Mesenchymal stem cell (in vitro differentiated cells and primary cell): ENCODE results near the gene OSM.

Experiments used
- DNase-seq: peaks from one replicate; pipeline ENCODE4 v3.0.0-alpha.2; 2013
- H2AFZ ChIP-seq: one replicate; pipeline ENCODE4 v1.6.1; 2013; ENCODE audit warnings: low read depth, mild to moderate bottlenecking, control low read depth, inconsistent platforms, low read length, moderate library complexity
- H2AK5ac ChIP-seq: 2 replicates; pipeline ENCODE4 v1.6.1; 2013; ENCODE audit warnings: low read length, moderate library complexity, mild to moderate bottlenecking, inconsistent platforms; ENCODE audit not compliant: severe bottlenecking
- H2BK120ac ChIP-seq: one replicate; pipeline ENCODE4 v1.6.1; 2013; ENCODE audit warnings: low read depth, mild to moderate bottlenecking, inconsistent platforms, low read length, moderate library complexity
- H2BK12ac ChIP-seq, 2 experiments: one replicate each; pipeline ENCODE4 v1.6.1; 2013; ENCODE audit warnings: inconsistent platforms in 2 of 2, low read length in 2 of 2, mild to moderate bottlenecking in 2 of 2, moderate library complexity in 2 of 2, control low read depth in 1 of 2
- H2BK15ac ChIP-seq: one replicate; pipeline ENCODE4 v1.6.1; 2013; ENCODE audit warnings: mild to moderate bottlenecking, low read depth, inconsistent platforms; ENCODE audit not compliant: poor library complexity, severe bottlenecking
- H2BK5ac ChIP-seq: 2 replicates; pipeline ENCODE4 v1.6.1; 2013; ENCODE audit warnings: low read depth, mild to moderate bottlenecking, low read length, control low read depth, inconsistent platforms; ENCODE audit not compliant: poor library complexity, severe bottlenecking
- H3K14ac ChIP-seq, 2 experiments: one replicate each; pipeline ENCODE4 v1.6.1; 2013; ENCODE audit warnings: inconsistent platforms in 2 of 2, low read length in 2 of 2, control low read depth in 1 of 2, mild to moderate bottlenecking in 1 of 2, moderate library complexity in 1 of 2
- H3K18ac ChIP-seq, 2 experiments: one replicate each; pipeline ENCODE4 v1.6.1; 2013; ENCODE audit warnings: inconsistent platforms in 2 of 2, low read length in 2 of 2, control low read depth in 1 of 2, low read depth in 1 of 2, mild to moderate bottlenecking in 1 of 2
- H3K23ac ChIP-seq, 2 experiments: one replicate each; pipeline ENCODE4 v1.6.1; 2013; ENCODE audit warnings: inconsistent platforms in 2 of 2, low read length in 2 of 2, mild to moderate bottlenecking in 2 of 2, moderate library complexity in 2 of 2, control low read depth in 1 of 2
- H3K27ac ChIP-seq: 2 replicates; pipeline ENCODE4 v1.5.1; 2013; ENCODE audit warnings: mild to moderate bottlenecking, moderate library complexity, low read length, control low read depth, inconsistent platforms; ENCODE audit not compliant: poor library complexity, severe bottlenecking
- H3K27me3 ChIP-seq, 2 experiments: 2 replicates each; pipeline versions ENCODE4 v1.6.1 to v1.7.0; 2013; ENCODE audit warnings: low read length in 2 of 2, mild to moderate bottlenecking in 2 of 2, moderate library complexity in 2 of 2, control low read depth in 1 of 2, inconsistent platforms in 1 of 2; ENCODE audit not compliant: control insufficient read depth in 1 of 2, insufficient read depth in 1 of 2
- H3K36me3 ChIP-seq, 2 experiments: 2 replicates each; pipeline versions ENCODE4 v1.6.1 to v1.7.0; 2013; ENCODE audit warnings: low read length in 2 of 2, control low read depth in 1 of 2, inconsistent platforms in 1 of 2, low read depth in 1 of 2, mild to moderate bottlenecking in 1 of 2; ENCODE audit not compliant: insufficient read depth in 2 of 2, control insufficient read depth in 1 of 2
- H3K4ac ChIP-seq, 2 experiments: one replicate each; pipeline ENCODE4 v1.6.1; 2013; ENCODE audit warnings: inconsistent platforms in 2 of 2, low read length in 2 of 2, mild to moderate bottlenecking in 2 of 2, moderate library complexity in 2 of 2, control low read depth in 1 of 2, low read depth in 1 of 2
- H3K4me1 ChIP-seq: 2 replicates; pipeline ENCODE4 v1.6.1; 2013; ENCODE audit warnings: low read depth, low read length, control low read depth; ENCODE audit not compliant: control insufficient read depth, insufficient read depth
- H3K4me2 ChIP-seq: 2 replicates; pipeline ENCODE4 v1.6.1; 2013; ENCODE audit warnings: low read length, mild to moderate bottlenecking, inconsistent platforms; ENCODE audit not compliant: poor library complexity, severe bottlenecking
- H3K4me3 ChIP-seq, 2 experiments: 2 replicates each; pipeline versions ENCODE4 v1.5.1 to v1.7.0; 2013; ENCODE audit warnings: low read length in 2 of 2, mild to moderate bottlenecking in 2 of 2, control low read depth in 1 of 2, low read depth in 1 of 2; ENCODE audit not compliant: insufficient read depth in 1 of 2
- H3K79me1 ChIP-seq: replicated peaks from 2 replicates; pipeline ENCODE4 v1.6.1; 2013; ENCODE audit warnings: mild to moderate bottlenecking, control low read depth, low read length, inconsistent platforms; ENCODE audit not compliant: poor library complexity, severe bottlenecking
- H3K9ac ChIP-seq: 2 replicates; pipeline ENCODE4 v1.7.0; 2013; ENCODE audit warnings: mild to moderate bottlenecking, low read length, moderate library complexity
- H3K9me3 ChIP-seq: 2 replicates; pipeline ENCODE4 v1.7.0; 2013; ENCODE audit warnings: mild to moderate bottlenecking, low read length; ENCODE audit not compliant: control insufficient read depth
- H4K8ac ChIP-seq: one replicate; pipeline ENCODE4 v1.6.1; 2013; ENCODE audit warnings: inconsistent platforms, mild to moderate bottlenecking, low read length, moderate library complexity
- H4K91ac ChIP-seq: one replicate; pipeline ENCODE4 v1.6.1; 2013; ENCODE audit warnings: mild to moderate bottlenecking, low read length, inconsistent platforms
- WGBS: methylation state at CpG from one replicate; pipeline ENCODE4 v1.1.7; 2013; ENCODE audit warnings: mixed read lengths; 5-methylcytosine and 5-hydroxymethylcytosine counted together

The OSM gene

DNA sequence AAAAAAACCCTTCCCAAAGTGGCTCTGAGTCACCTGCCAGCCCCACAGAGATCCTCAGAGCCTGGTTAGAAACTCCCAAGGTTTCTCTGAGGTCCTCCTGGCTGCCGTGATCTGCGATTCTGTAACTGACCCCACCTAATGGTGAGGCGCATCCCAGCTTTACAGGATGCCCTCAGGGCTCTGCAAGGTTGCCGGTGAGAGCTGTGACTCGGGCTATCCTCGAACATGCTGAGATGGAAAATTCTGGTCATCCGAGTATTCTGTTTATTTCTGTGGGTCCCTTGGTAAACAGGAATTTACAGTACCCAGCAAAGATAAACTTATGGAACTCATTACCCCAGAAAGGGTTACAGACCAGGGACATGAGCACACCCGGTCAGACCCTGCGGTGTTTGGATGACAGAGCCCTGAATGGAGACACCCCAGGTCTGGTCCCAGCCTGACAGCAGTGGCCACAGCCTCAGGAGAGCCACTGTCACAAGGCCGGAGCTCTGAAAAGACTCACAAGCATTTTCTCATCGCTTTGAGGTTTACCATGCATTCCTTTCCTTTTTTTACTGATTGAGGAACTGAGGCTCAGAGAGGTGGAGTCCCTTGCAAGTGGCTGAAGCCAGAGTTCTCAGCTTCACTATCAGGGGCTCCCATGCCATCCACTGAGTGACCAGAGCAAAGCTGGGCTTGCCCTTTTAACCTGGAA, 42.3 kb downstream of the OSM start:
- H3K9me3 ChIP-seq: peaks cover 3% of the 10 kb centered on the region
- peak overlapping the region; percentile 92 for H2AK5ac ChIP-seq
- H4K8ac ChIP-seq: peak overlapping the region; percentile 27
- no peak overlapping the region for H2BK5ac ChIP-seq
- H3K14ac ChIP-seq: no peak overlapping the region
- H3K4me2 ChIP-seq: no peak overlapping the region
- no peak overlapping the region for H3K4me3 ChIP-seq
- no peak overlapping the region for H2AFZ ChIP-seq
- peaks cover 0 to 41% of the 10 kb centered on the region in 2 experiments for H3K27me3 ChIP-seq
- peak; percentile 92 for DNase-seq
- peak overlapping the region; percentile 58 for H3K27ac ChIP-seq
- peaks cover 25% of the 10 kb centered on the region for H3K4me1 ChIP-seq
- H3K36me3 ChIP-seq: no peaks in the 10 kb centered on the region
- H3K4ac ChIP-seq: no peak overlapping the region
- peak overlapping the region; percentile 45 to 55 for H2BK12ac ChIP-seq
- peak overlapping the region; percentile 49 for H2BK15ac ChIP-seq
- 34% methylated on average over 11 of the region's 11 CpGs for WGBS
- H3K79me1 ChIP-seq: no peaks in the 10 kb centered on the region
- no peak overlapping the region for H2BK120ac ChIP-seq
- H3K18ac ChIP-seq: peak overlapping the region in 1 of 2 experiments; percentile 54
- H3K9ac ChIP-seq: no peak overlapping the region
- H4K91ac ChIP-seq: no peak overlapping the region
- no peak overlapping the region for H3K23ac ChIP-seq

DNA sequence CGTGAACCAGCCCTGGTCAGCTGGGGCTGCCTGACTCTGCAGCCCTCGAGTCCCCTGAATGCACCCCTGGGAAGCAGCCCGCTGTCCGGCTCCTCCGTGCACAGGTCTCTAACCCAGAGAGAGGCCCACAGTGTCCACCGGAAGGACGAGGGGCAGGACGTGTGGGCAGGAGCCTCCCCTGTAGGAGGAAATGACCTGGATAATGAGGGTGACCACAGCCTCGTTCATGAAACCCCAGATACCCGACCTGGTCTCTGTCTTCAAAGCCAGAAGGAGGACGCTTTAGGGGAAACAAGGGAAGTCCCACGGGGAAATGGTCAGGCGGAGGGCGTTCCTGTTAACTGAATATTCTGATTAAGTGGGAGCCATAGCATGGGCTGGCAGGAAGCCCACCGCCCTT, 43.3 kb downstream of the OSM start:
- H3K79me1 ChIP-seq: no peaks in the 10 kb centered on the region
- no peak overlapping the region for H4K8ac ChIP-seq
- H3K4ac ChIP-seq: no peak overlapping the region
- H2AFZ ChIP-seq: no peak overlapping the region
- H3K36me3 ChIP-seq: no peaks in the 10 kb centered on the region
- H2BK120ac ChIP-seq: no peak overlapping the region
- H3K9ac ChIP-seq: no peak overlapping the region
- H2BK5ac ChIP-seq: no peak overlapping the region
- H3K4me3 ChIP-seq: no peak overlapping the region
- H3K27ac ChIP-seq: no peak overlapping the region
- 82% methylated on average over 15 of the region's 15 CpGs for WGBS
- H3K14ac ChIP-seq: peak overlapping the region in 1 of 2 experiments; percentile 9
- H3K18ac ChIP-seq: peak overlapping the region in 1 of 2 experiments; percentile 29
- H2BK15ac ChIP-seq: peak overlapping the region; percentile 73
- H3K4me1 ChIP-seq: peaks cover 19% of the 10 kb centered on the region
- H3K9me3 ChIP-seq: peaks cover 3% of the 10 kb centered on the region
- no peak overlapping the region for H4K91ac ChIP-seq
- peaks cover 0 to 41% of the 10 kb centered on the region in 2 experiments for H3K27me3 ChIP-seq
- no peak overlapping the region for H3K23ac ChIP-seq
- DNase-seq: no peak
- peak overlapping the region; percentile 33 for H2AK5ac ChIP-seq
- no peak overlapping the region for H3K4me2 ChIP-seq
- H2BK12ac ChIP-seq: peak overlapping the region in 1 of 2 experiments; percentile 2

GRCh38 chr22:30222321-30222720, 44.3 kb downstream of the OSM start:
- Histone ChIP-seq H3K18ac (no peak overlapping the region), H4K8ac (peak overlapping the region; percentile 43), H3K23ac (no peak overlapping the region), H2AFZ (no peak overlapping the region), H3K4me1 (peaks cover 25% of the 10 kb centered on the region), H2BK12ac (no peak overlapping the region), H3K4ac (no peak overlapping the region), H3K4me2 (no peak overlapping the region), H3K79me1 (no peaks in the 10 kb centered on the region), H2BK15ac (peak overlapping the region; percentile 27), H3K14ac (no peak overlapping the region), H3K4me3 (no peak overlapping the region), H2BK5ac (no peak overlapping the region), H3K27me3 (peaks cover 0 to 41% of the 10 kb centered on the region in 2 experiments), H2AK5ac (peak overlapping the region; percentile 54), H4K91ac (peak overlapping the region; percentile 27), H3K9me3 (peaks cover 3% of the 10 kb centered on the region), H3K36me3 (no peaks in the 10 kb centered on the region), H2BK120ac (no peak overlapping the region), H3K9ac (no peak overlapping the region), H3K27ac (no peak overlapping the region)
- WGBS: 95% methylated on average over 4 of the region's 4 CpGs
- DNase-seq: no peak

DNA sequence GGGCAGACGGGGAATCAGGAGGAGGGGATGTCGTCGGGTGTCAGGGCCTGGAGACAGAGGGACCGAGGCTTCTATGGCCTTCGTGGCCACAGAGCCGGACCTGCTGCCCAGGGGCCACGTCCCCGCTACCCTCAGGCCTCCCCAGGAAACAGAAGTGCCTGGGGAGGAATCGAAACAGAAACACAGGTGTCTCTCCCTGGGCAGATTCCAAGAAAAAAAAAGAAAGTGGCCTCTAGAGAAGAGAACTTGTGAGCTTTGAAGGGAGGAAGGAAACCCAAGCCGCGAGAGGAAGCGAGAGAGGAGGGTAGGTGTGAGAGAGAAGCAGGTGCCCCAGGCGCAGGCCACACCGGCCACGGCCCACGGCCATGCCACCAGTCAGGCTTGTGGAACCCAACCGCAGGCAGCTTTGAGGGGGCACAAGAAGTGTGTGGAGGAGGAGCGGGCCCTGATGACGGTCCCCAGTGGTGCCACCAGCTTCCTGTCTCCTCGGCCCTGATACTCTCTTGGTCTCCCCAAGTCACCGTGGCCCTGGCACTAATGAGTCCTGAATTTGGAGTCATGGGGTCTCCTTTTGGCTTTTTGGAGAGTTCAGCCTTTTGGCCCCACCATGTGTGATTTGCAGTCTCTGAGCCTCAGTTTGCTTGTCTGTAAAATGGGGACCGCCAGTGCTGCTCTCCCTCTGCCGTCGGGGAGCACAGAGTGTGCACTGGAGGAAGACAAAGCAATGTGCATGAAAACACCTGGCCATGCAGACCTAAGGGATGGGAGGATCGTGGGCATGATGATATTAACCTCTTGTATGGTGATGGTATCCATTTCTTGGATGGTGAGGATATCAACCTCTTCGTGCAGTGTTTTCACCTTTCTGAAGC, 45.3 kb downstream of the OSM start:
- no peak overlapping the region for H2BK120ac ChIP-seq
- no peak overlapping the region for H3K4me2 ChIP-seq
- H3K14ac ChIP-seq: no peak overlapping the region
- peaks cover 0 to 41% of the 10 kb centered on the region in 2 experiments for H3K27me3 ChIP-seq
- no peak for DNase-seq
- H2BK15ac ChIP-seq: no peak overlapping the region
- H3K23ac ChIP-seq: no peak overlapping the region
- H3K27ac ChIP-seq: no peak overlapping the region
- H3K4me1 ChIP-seq: peaks cover 22% of the 10 kb centered on the region
- no peak overlapping the region for H3K18ac ChIP-seq
- H3K9me3 ChIP-seq: peaks cover 3% of the 10 kb centered on the region
- no peak overlapping the region for H2AFZ ChIP-seq
- no peak overlapping the region for H4K8ac ChIP-seq
- H3K79me1 ChIP-seq: no peaks in the 10 kb centered on the region
- H3K9ac ChIP-seq: no peak overlapping the region
- no peak overlapping the region for H3K4ac ChIP-seq
- H3K36me3 ChIP-seq: no peaks in the 10 kb centered on the region
- H4K91ac ChIP-seq: no peak overlapping the region
- H2AK5ac ChIP-seq: peak overlapping the region; percentile 25
- H3K4me3 ChIP-seq: no peak overlapping the region
- WGBS: 87% methylated on average over 24 of the region's 26 CpGs
- H2BK5ac ChIP-seq: no peak overlapping the region
- no peak overlapping the region for H2BK12ac ChIP-seq
